ENCODE results near the gene LAMA4.

- no peak for TF ChIP-seq CTCF (IDR thresholded peaks at IDR 0.05)
- no peak for TF ChIP-seq ZFX (IDR thresholded peaks at IDR 0.05; ENCODE audit: borderline replicate concordance)
Observed at GRCh38 chr6:112065426-112065986, 188.9 kb downstream of the LAMA4 start.
